Chondrocyte (in vitro differentiated cells): ENCODE measurements around the gene LGALS16. TPM values are rescaled to one million over a fixed set of nuclear protein-coding genes. Genes with fewer than 3 reads are reported as not detected.

ENCODE experiments used
- DNase-seq: peaks from one replicate; pipeline ENCODE4 v3.0.0; 2021; ENCODE audit warnings: mixed read lengths, low spot score
- H3K27ac Mint-ChIP-seq: one replicate; pipeline ENCODE4 v1.8.0; 2021; ENCODE audit warnings: mild to moderate bottlenecking, moderate library complexity, mixed read lengths; ENCODE audit not compliant: unreplicated experiment
- H3K27me3 Mint-ChIP-seq: 2 replicates; pipeline ENCODE4 v1.8.0; 2021; ENCODE audit warnings: low read depth, mixed read lengths
- H3K36me3 Mint-ChIP-seq: 2 replicates; pipeline ENCODE4 v1.8.0; 2021; ENCODE audit warnings: low read depth, mixed read lengths
- H3K4me1 Mint-ChIP-seq: 2 replicates; pipeline ENCODE4 v1.8.0; 2021; ENCODE audit warnings: low read depth, mild to moderate bottlenecking, mixed read lengths
- H3K4me3 Mint-ChIP-seq: one replicate; pipeline ENCODE4 v1.8.0; 2021; ENCODE audit warnings: mild to moderate bottlenecking, moderate library complexity, mixed read lengths; ENCODE audit not compliant: unreplicated experiment
- H3K9me3 Mint-ChIP-seq: 2 replicates; pipeline ENCODE4 v1.8.0; 2021; ENCODE audit warnings: low read depth, mixed read lengths
- total RNA-seq: library from RNA; stranded (reverse); gene quantifications from 3 replicates; pipeline ENCODE4 v1.2.1, GENCODE V29; 2021
- TF ChIP-seq, protein P1 (sequence below): fragments of 200-600 bp; sonication (generic); IDR thresholded peaks from 2 replicates; pipeline ENCODE4 v1.5.0; 2021; ENCODE audit warnings: antibody characterized with exemption, mild to moderate bottlenecking, moderate library complexity

The LGALS16 gene
- total RNA-seq, 1 donor from 2014 or later: not detected

DNA sequence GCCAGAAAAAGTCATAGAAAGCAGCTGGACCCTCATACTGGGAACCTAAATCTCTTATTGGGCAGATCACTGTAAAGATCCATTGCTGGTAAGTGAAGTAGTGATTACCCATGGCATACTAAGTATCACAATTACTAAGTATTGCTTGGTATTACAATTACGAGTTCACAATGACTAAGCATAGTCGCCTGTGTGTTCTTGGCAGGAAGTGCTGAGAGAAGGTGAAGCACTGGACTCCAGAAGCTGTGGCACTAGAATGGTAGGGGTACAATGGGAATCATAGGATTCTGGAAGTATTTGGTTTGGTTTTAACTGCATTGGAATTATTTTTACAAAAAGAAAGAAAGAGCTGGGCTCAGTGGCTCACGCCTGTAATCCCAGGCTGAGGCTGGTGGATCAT is 20.3 kb downstream of the LGALS16 start:
- TF ChIP-seq, protein P1, sequence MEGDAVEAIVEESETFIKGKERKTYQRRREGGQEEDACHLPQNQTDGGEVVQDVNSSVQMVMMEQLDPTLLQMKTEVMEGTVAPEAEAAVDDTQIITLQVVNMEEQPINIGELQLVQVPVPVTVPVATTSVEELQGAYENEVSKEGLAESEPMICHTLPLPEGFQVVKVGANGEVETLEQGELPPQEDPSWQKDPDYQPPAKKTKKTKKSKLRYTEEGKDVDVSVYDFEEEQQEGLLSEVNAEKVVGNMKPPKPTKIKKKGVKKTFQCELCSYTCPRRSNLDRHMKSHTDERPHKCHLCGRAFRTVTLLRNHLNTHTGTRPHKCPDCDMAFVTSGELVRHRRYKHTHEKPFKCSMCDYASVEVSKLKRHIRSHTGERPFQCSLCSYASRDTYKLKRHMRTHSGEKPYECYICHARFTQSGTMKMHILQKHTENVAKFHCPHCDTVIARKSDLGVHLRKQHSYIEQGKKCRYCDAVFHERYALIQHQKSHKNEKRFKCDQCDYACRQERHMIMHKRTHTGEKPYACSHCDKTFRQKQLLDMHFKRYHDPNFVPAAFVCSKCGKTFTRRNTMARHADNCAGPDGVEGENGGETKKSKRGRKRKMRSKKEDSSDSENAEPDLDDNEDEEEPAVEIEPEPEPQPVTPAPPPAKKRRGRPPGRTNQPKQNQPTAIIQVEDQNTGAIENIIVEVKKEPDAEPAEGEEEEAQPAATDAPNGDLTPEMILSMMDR: no peak
- H3K4me1 Mint-ChIP-seq: no peaks in the 10 kb centered on the region
- no peaks in the 10 kb centered on the region for H3K36me3 Mint-ChIP-seq
- no peak overlapping the region for H3K27ac Mint-ChIP-seq
- H3K9me3 Mint-ChIP-seq: no peaks in the 10 kb centered on the region
- no peak overlapping the region for H3K4me3 Mint-ChIP-seq
- peaks cover 31% of the 10 kb centered on the region for H3K27me3 Mint-ChIP-seq
- DNase-seq: no peak

DNA sequence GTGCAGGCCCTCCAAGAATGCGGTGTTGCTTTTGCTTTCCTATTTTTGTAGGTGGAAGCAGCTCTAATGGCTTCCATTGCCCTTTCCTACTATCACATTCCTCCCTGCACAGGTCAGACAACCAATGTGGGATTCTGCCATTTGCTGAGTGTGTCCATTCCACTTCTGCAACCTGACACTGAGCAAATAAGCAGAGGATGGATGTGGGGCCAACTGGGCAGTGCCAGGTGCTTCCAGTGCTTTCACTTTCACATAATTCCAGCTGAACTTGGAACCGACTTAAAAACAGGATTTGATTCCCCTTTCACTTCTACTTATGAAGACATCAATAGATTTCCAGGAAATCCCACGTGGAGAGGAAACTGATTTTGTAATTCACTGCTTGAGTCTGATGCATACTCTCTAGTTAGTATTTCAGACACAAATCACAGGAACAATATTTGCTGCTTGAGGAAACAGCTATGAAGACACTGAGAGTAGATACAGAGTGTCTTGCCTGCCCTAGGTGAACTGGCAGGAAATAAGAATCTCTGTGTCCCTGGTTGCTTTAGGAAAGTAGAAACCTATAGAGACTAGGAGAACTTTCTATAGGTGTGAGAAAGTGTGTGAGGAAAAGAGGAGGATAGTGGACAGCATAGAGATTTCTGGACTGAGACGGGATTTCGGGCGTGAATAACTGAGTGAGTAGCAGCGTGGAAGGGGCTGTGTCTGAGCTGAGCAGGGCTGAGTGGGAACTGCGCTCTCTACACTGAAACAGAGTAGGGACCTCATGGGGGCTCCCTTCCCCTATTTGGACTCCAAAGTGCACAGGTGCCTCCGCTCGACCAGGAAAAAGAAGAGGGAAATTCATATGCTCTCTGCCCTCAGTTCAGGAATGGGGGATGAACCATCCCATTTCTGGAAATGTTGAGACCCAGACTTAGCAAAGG is 22.5 kb downstream of the LGALS16 start:
- H3K4me1 Mint-ChIP-seq: no peaks in the 10 kb centered on the region
- no peaks in the 10 kb centered on the region for H3K36me3 Mint-ChIP-seq
- no peak for DNase-seq
- peaks cover 29% of the 10 kb centered on the region for H3K27me3 Mint-ChIP-seq
- H3K27ac Mint-ChIP-seq: no peak overlapping the region
- H3K9me3 Mint-ChIP-seq: no peaks in the 10 kb centered on the region
- no peak overlapping the region for H3K4me3 Mint-ChIP-seq
- TF ChIP-seq, protein P1: no peak

DNA sequence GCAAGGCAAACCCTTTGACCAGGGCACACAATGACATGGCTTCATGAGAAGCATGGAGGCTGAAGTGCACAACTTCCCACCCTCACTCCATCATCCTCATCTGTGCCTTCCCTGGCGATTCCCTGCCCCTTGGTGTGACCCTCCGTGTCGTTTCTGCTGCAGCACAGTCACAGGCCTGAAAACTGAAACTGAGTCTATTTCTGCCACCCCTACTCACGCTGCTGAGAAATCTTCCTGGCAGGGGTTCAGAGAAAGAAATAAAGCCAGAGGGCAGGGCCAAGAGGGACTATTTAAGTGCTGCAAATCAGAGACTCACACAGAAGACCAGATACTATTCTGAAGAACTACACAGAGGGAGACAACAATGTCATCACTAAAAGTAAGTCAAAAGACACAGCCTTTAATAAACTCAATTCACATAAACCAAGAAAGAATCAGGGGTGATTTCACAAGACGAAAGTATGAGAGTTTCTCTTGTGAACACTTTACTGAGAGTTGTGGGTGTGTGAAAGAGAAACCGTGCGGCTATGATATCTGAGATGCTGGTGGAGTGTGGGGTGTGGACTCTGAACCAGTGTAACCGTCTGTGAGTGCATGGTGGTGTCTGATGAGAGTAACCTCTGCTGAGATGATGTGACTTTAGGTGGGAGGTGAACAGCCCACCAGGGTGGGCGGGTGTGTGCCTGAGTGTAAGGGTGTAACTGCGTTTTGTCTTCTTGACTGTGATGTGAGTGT is 23.5 kb downstream of the LGALS16 start:
- H3K27ac Mint-ChIP-seq: no peak overlapping the region
- TF ChIP-seq, protein P1: no peak
- H3K4me1 Mint-ChIP-seq: no peaks in the 10 kb centered on the region
- H3K9me3 Mint-ChIP-seq: no peaks in the 10 kb centered on the region
- no peak for DNase-seq
- H3K36me3 Mint-ChIP-seq: no peaks in the 10 kb centered on the region
- H3K27me3 Mint-ChIP-seq: peaks cover 20% of the 10 kb centered on the region
- no peak overlapping the region for H3K4me3 Mint-ChIP-seq

DNA sequence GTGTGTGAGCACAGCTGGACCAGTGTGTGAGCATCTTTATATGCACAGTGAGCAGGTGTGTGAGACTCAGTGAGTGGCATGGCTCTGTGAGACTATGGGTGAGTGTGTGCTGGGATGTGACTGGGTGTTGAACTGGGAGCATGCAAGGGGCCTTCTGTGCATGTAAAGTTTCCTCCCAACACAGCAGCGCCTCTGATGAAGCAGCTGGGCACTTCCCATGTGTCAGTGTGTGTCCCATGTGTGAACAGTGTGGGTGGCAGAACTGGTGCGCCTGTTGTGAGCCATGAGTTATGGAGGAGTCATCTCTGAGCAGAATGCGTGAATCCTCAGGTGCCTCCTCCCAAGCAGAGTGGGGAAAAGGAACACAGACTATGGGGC is 24.1 kb downstream of the LGALS16 start:
- Mint-ChIP-seq H3K27ac (no peak overlapping the region), H3K4me1 (no peaks in the 10 kb centered on the region), H3K9me3 (no peaks in the 10 kb centered on the region), H3K27me3 (peaks cover 18% of the 10 kb centered on the region), H3K4me3 (no peak overlapping the region), H3K36me3 (no peaks in the 10 kb centered on the region)
- TF ChIP-seq, protein P1: no peak
- no peak for DNase-seq

DNA sequence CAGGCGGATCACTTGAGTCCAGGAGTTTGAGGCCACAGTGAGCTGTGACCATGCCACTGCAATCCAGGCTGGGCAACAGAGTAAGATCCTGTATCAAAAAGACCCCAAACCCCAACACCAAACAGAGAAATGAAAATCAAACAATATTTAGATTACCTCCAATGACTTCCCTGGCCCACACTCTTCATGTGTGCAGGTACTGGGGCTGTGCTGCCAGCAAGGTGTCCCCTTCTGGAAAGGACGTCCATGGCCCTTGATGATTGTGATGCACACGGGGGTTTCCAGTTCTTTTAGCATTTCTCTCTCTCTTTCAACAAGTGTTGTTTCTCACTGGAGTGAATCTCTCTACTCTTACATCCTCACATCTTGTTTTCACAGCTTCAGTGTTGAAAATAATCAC is 24.9 kb downstream of the LGALS16 start:
- no peak for DNase-seq
- H3K4me3 Mint-ChIP-seq: no peak overlapping the region
- H3K27me3 Mint-ChIP-seq: peaks cover 11% of the 10 kb centered on the region
- no peaks in the 10 kb centered on the region for H3K9me3 Mint-ChIP-seq
- TF ChIP-seq, protein P1: no peak
- no peaks in the 10 kb centered on the region for H3K4me1 Mint-ChIP-seq
- no peak overlapping the region for H3K27ac Mint-ChIP-seq
- no peaks in the 10 kb centered on the region for H3K36me3 Mint-ChIP-seq
